PFSK-1 (cell line): Measurements from ENCODE around the gene NAALADL2.

Experiments
- FOXP2 ChIP-seq: optimal IDR thresholded peaks from 2 replicates; pipeline ENCODE3; 2011; ENCODE audit warnings: borderline replicate concordance, control low read depth, inconsistent platforms; ENCODE audit not compliant: insufficient read depth; ENCODE audit errors: extremely low read length, extremely low read depth
- POLR2AphosphoS5 ChIP-seq: IDR thresholded peaks from 2 replicates; pipeline ENCODE4 v1.6.1; 2012; ENCODE audit warnings: low read depth, mild to moderate bottlenecking, control low read depth, low read length, moderate library complexity
- REST ChIP-seq, 2 experiments: IDR thresholded peaks; 2 replicates each; pipeline versions ENCODE4 v1.6.1 to v1.8.0; 2011 to 2012; ENCODE audit warnings: low read depth in 2 of 2, low read length in 2 of 2, control low read depth in 1 of 2, inconsistent platforms in 1 of 2, mild to moderate bottlenecking in 1 of 2, moderate library complexity in 1 of 2; ENCODE audit not compliant: insufficient read depth in 1 of 2
- SIN3A ChIP-seq: IDR thresholded peaks from 2 replicates; pipeline ENCODE4 v1.6.1; 2012; ENCODE audit warnings: mild to moderate bottlenecking, low read length, moderate library complexity, borderline replicate concordance; ENCODE audit not compliant: insufficient read depth
- TAF1 ChIP-seq: IDR thresholded peaks from 2 replicates; pipeline ENCODE4 v1.6.1; 2012; ENCODE audit warnings: low read length, control low read depth, borderline replicate concordance; ENCODE audit not compliant: insufficient read depth

- no peak for TF ChIP-seq TAF1
- TF ChIP-seq SIN3A: no peak
- no peak for TF ChIP-seq POLR2AphosphoS5
- no peak for TF ChIP-seq REST (IDR thresholded peaks at IDR 0.05; ENCODE audit: insufficient read depth in 1 of 2, low read depth in 2 of 2, low read length in 2 of 2)
- TF ChIP-seq FOXP2: no peak
Measured at GRCh38 chr3:174863488-174863887, 4.4 kb downstream of the NAALADL2 start.
